Measurements from ENCODE around the gene PDP2. TPM values are rescaled to one million over a fixed set of nuclear protein-coding genes. Genes with fewer than 3 reads are reported as not detected.
A peak's percentile ranks its signal among the peaks of the same experiment; 100 is the strongest.

Gene PDP2
- total RNA-seq, 1 experiment from 2014 or later = 23.1 TPM

DNA sequence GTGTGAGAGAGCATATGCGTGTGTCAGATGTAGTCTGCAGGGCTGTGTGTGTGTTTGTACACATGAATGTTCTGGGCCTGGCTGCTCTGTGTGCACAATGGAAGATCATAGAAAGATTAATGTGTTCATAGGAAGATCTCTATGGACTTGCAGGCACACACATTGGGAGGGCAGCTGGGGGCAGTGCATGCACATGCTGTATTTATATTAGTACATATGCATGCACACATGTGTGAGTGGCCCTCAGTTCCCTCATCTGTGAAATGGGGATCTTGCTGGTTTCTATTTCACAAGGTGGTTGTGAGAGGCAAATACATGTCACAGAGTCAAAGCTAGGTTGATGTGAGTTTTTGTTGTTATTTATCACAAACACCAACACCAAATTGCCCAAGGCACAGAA, 34.0 kb upstream of the PDP2 start:
- no peak overlapping the region for H3K9ac ChIP-seq (ENCODE audit: extremely low read depth, insufficient read length, low read length)
- Mint-ChIP-seq H3K4me1 (peaks cover 2 to 16% of the 10 kb centered on the region in 2 experiments; a peak in 3 of 4 replicates), H3K36me3 (ENCODE audit: insufficient read depth in 1 of 3, low read depth in 3 of 3) (no peaks in the 10 kb centered on the region; a peak in 1 of 7 replicates), H3K27ac (no peak overlapping the region), H3K9me3 (no peaks in the 10 kb centered on the region), H3K27me3 (ENCODE audit: low read depth) (peaks cover 78% of the 10 kb centered on the region), H3K4me3 (peak overlapping the region in 1 of 2 experiments; percentile 81; a peak in 3 of 5 replicates)
- no CpG with 5 or more reads among the region's 1 CpG for WGBS (ENCODE audit: extremely low coverage, insufficient read length, low lambda C conversion rate)
- H2BK12ac ChIP-seq (ENCODE audit: insufficient read length, low read depth, low read length) = no peak overlapping the region
- H2BK15ac ChIP-seq (ENCODE audit: low read depth, low read length) = no peak overlapping the region
- H3K18ac ChIP-seq (ENCODE audit: insufficient read length, low read depth, low read length) = no peak overlapping the region
- no peak overlapping the region for H3T11ph ChIP-seq (ENCODE audit: low read length)
- H3K79me2 ChIP-seq (ENCODE audit: insufficient read depth, low read length) = no peaks in the 10 kb centered on the region
- no peak overlapping the region for H4K8ac ChIP-seq (replicated peaks; ENCODE audit: insufficient read length, low read depth, low read length)
- H2BK120ac ChIP-seq (ENCODE audit: low read depth, low read length, poor library complexity, severe bottlenecking) = no peak overlapping the region
- no peak overlapping the region for H3K56ac ChIP-seq (ENCODE audit: insufficient read length, low read depth, low read length)
- DNase-seq = no peak
- no peak overlapping the region for H2BK20ac ChIP-seq (ENCODE audit: low read depth, low read length, poor library complexity, severe bottlenecking)
- no peak overlapping the region for H3K4ac ChIP-seq (ENCODE audit: low read depth, low read length)
- no peaks in the 10 kb centered on the region; the same call in 1 of the 2 replicates for H3K4me1 ChIP-seq (ENCODE audit: insufficient read depth, low read length)
- no peak overlapping the region for H3K27ac ChIP-seq (ENCODE audit: insufficient read length, low read depth, low read length)
- no peak overlapping the region for H4K91ac ChIP-seq (ENCODE audit: insufficient read length, low read depth, low read length)
- no peak overlapping the region for H3K23ac ChIP-seq (ENCODE audit: insufficient read length, low read depth, low read length)
- H2AK5ac ChIP-seq (ENCODE audit: insufficient read length, low read length) = no peak overlapping the region
- no peak overlapping the region for H2BK5ac ChIP-seq (ENCODE audit: insufficient read length, low read length)
- no peak overlapping the region for H3K4me2 ChIP-seq (ENCODE audit: insufficient read depth, insufficient read length, low read length)
- H2AFZ ChIP-seq (ENCODE audit: low read length) = no peak overlapping the region
- no peaks in the 10 kb centered on the region for H3K79me1 ChIP-seq (ENCODE audit: insufficient read depth, low read depth, low read length, poor library complexity, severe bottlenecking)
- no peak overlapping the region for H3K14ac ChIP-seq (ENCODE audit: insufficient read depth, low read length)
- H4K5ac ChIP-seq (ENCODE audit: insufficient read length, low read depth, low read length) = no peak overlapping the region
- TF ChIP-seq, protein P1, sequence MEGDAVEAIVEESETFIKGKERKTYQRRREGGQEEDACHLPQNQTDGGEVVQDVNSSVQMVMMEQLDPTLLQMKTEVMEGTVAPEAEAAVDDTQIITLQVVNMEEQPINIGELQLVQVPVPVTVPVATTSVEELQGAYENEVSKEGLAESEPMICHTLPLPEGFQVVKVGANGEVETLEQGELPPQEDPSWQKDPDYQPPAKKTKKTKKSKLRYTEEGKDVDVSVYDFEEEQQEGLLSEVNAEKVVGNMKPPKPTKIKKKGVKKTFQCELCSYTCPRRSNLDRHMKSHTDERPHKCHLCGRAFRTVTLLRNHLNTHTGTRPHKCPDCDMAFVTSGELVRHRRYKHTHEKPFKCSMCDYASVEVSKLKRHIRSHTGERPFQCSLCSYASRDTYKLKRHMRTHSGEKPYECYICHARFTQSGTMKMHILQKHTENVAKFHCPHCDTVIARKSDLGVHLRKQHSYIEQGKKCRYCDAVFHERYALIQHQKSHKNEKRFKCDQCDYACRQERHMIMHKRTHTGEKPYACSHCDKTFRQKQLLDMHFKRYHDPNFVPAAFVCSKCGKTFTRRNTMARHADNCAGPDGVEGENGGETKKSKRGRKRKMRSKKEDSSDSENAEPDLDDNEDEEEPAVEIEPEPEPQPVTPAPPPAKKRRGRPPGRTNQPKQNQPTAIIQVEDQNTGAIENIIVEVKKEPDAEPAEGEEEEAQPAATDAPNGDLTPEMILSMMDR (conservative IDR thresholded peaks at IDR 0.05) = no peak
- H3K23me2 ChIP-seq (ENCODE audit: insufficient read length, low read depth, low read length, poor library complexity, severe bottlenecking) = peaks cover 13% of the 10 kb centered on the region
- H4K20me1 ChIP-seq (ENCODE audit: control insufficient read depth, insufficient read depth, insufficient read length) = no peaks in the 10 kb centered on the region
- no peaks in the 10 kb centered on the region for H3K9me3 ChIP-seq (ENCODE audit: control insufficient read depth, low read depth, low read length)
- peaks cover 17% of the 10 kb centered on the region for H3K27me3 ChIP-seq (ENCODE audit: insufficient read depth, low read length)
